Left lung (tissue), 10 donors: ENCODE data around the gene MID1. TPM values are rescaled to one million over a fixed set of nuclear protein-coding genes. Genes with fewer than 3 reads are reported as not detected.

ENCODE experiments used
- ATAC-seq: fragments of 200-7000 bp; cut with Tn5 transposase; one replicate; pipeline ENCODE4 v1.9.1; 2020; ENCODE audit warnings: moderate library complexity
- DNase-seq, 4 donors: peaks; one replicate each; pipeline ENCODE4 v3.0.0-alpha.2; 2013 to 2020
- H3K27ac ChIP-seq, 2 donors: fragments of 200-600 bp; sonication (generic) in 1 of 2; one replicate each; pipeline versions ENCODE4 v1.5.0 to v1.8.0; 2020 to 2021
- H3K27me3 ChIP-seq, 2 donors: fragments of 200-600 bp; sonication (generic) in 1 of 2; one replicate each; pipeline versions ENCODE4 v1.5.0 to v1.8.0; 2020 to 2021
- H3K36me3 ChIP-seq, 2 donors: fragments of 200-600 bp; sonication (generic) in 1 of 2; one replicate each; pipeline versions ENCODE4 v1.5.0 to v1.8.0; 2020 to 2021
- H3K4me1 ChIP-seq, 2 donors: fragments of 200-600 bp; one replicate each; pipeline ENCODE4 v1.8.0; 2021
- H3K4me3 ChIP-seq, 2 donors: fragments of 200-600 bp; sonication (generic) in 1 of 2; one replicate each; pipeline versions ENCODE4 v1.5.0 to v1.8.0; 2020 to 2021; ENCODE audit warnings: mild to moderate bottlenecking in 1 of 2
- H3K9me3 ChIP-seq, 2 donors: fragments of 200-600 bp; sonication (generic) in 1 of 2; one replicate each; pipeline versions ENCODE4 v1.5.0 to v1.8.0; 2020 to 2021
- CTCF ChIP-seq, 2 donors: fragments of 200-600 bp; sonication (generic) in 1 of 2; IDR thresholded peaks; one replicate each; pipeline versions ENCODE4 v1.5.0 to v1.8.0; 2021; ENCODE audit warnings: antibody characterized with exemption in 2 of 2
- intact Hi-C, 2 donors: fragments of 100-400 bp; cut with DNase I; formaldehyde crosslinking; loops; one replicate each; pipeline versions ENCODE4 v1.11.2 to v1.14.2; 2022
- polyA plus RNA-seq, 6 donors: library from polyadenylated mRNA; unstranded; fragments of 120-200 nt; gene quantifications; one replicate each; pipeline ENCODE4 v1.2.1, GENCODE V29; 2013; ENCODE audit not compliant: insufficient read length in 6 of 6
- total RNA-seq, 2 donors: library from RNA; stranded (reverse); fragmentation: NEBNext Ultra II Directional; extraction: Animal tissue kit (Norgen Biotek cat#: 25700); gene quantifications; one replicate each; pipeline ENCODE4 v1.2.1, GENCODE V29; 2021
- donor health status: DM: no; HTN: yes; CAD: no.
- donor health status: DM: no; HTN: no; CAD: no.

The MID1 gene
- total and polyA plus RNA-seq, 8 donors = 19.3 to 29.8 (median 24.2) TPM

- no peak for ATAC-seq
- Histone ChIP-seq H3K27ac (no peak overlapping the region), H3K9me3 (no peaks in the 10 kb centered on the region), H3K27me3 (no peaks in the 10 kb centered on the region), H3K4me3 (no peak overlapping the region), H3K4me1 (no peaks in the 10 kb centered on the region), H3K36me3 (no peaks in the 10 kb centered on the region)
- no peak for DNase-seq
- intact Hi-C loops = no loop called here
- TF ChIP-seq CTCF (IDR thresholded peaks at IDR 0.05) = no peak
Measured at GRCh38 chrX:10502961-10503360, 117.4 kb downstream of the MID1 start.

GRCh38 chrX:10501611-10502010, 118.8 kb downstream of the MID1 start:
- no peaks in the 10 kb centered on the region for H3K4me1 ChIP-seq
- H3K27ac ChIP-seq = no peak overlapping the region
- TF ChIP-seq CTCF (IDR thresholded peaks at IDR 0.05) = no peak
- DNase-seq (no peak), ATAC-seq (no peak)
- H3K27me3 ChIP-seq = no peaks in the 10 kb centered on the region
- H3K36me3 ChIP-seq = no peaks in the 10 kb centered on the region
- intact Hi-C loops = no loop called here
- H3K9me3 ChIP-seq = no peaks in the 10 kb centered on the region
- no peak overlapping the region for H3K4me3 ChIP-seq

GRCh38 chrX:10496345-10496965, 123.9 kb downstream of the MID1 start:
- Histone ChIP-seq H3K36me3 (no peaks in the 10 kb centered on the region), H3K4me1 (no peaks in the 10 kb centered on the region), H3K27ac (no peak overlapping the region), H3K4me3 (no peak overlapping the region), H3K27me3 (no peaks in the 10 kb centered on the region), H3K9me3 (no peaks in the 10 kb centered on the region)
- DNase-seq = no peak
- TF ChIP-seq CTCF (IDR thresholded peaks at IDR 0.05) = no peak
- no peak for ATAC-seq
- intact Hi-C loops = no loop called here

GRCh38 chrX:10495677-10496076, 124.7 kb downstream of the MID1 start:
- Histone ChIP-seq H3K9me3 (no peaks in the 10 kb centered on the region), H3K27ac (no peak overlapping the region), H3K36me3 (no peaks in the 10 kb centered on the region), H3K4me1 (no peaks in the 10 kb centered on the region), H3K4me3 (no peak overlapping the region), H3K27me3 (no peaks in the 10 kb centered on the region)
- TF ChIP-seq CTCF (IDR thresholded peaks at IDR 0.05) = no peak
- DNase-seq (no peak), ATAC-seq (no peak)
- intact Hi-C loops = no loop called here

GRCh38 chrX:10492250-10492649, 128.1 kb downstream of the MID1 start:
- no peaks in the 10 kb centered on the region for H3K36me3 ChIP-seq
- DNase-seq (no peak), ATAC-seq (no peak)
- no peak for TF ChIP-seq CTCF (IDR thresholded peaks at IDR 0.05)
- no peak overlapping the region for H3K4me3 ChIP-seq
- no peaks in the 10 kb centered on the region for H3K9me3 ChIP-seq
- intact Hi-C loops = no loop called here
- no peaks in the 10 kb centered on the region for H3K27me3 ChIP-seq
- no peak overlapping the region for H3K27ac ChIP-seq
- H3K4me1 ChIP-seq = no peaks in the 10 kb centered on the region
